ENCODE measurements around the gene SLC7A1. TPM values are rescaled to one million over a fixed set of nuclear protein-coding genes. Genes with fewer than 3 reads are reported as not detected.

SLC7A1 gene
- total RNA-seq, 2 experiments from 2014 or later: 11.3 to 12.3 TPM

- no peak overlapping the region for H3K4me3 Mint-ChIP-seq
- no peak overlapping the region for H3K27ac Mint-ChIP-seq
- DNase-seq (no peak), ATAC-seq (ENCODE audit: poor library complexity) (no peak)
- no peak for TF ChIP-seq CTCF (IDR thresholded peaks at IDR 0.05)
- Histone ChIP-seq H3K4me1 (ENCODE audit: insufficient read depth, low read length) (peaks cover 16% of the 10 kb centered on the region), H3K27ac (ENCODE audit: low read depth in 1 of 2, low read length in 2 of 2) (no peak overlapping the region), H3K27me3 (ENCODE audit: control insufficient read depth in 1 of 2, insufficient read depth in 2 of 2, low read length in 2 of 2) (no peaks in the 10 kb centered on the region), H3K36me3 (ENCODE audit: insufficient read depth, low read length) (peaks cover 3% of the 10 kb centered on the region), H3K4me3 (ENCODE audit: low read length) (no peak overlapping the region), H3K9me3 (ENCODE audit: control insufficient read depth in 1 of 2, insufficient read depth in 1 of 2, low read length in 2 of 2) (no peaks in the 10 kb centered on the region)
- ChIA-PET CTCF (no interaction called here), POLR2A (no interaction called here)
- no peaks in the 10 kb centered on the region for H3K27me3 Mint-ChIP-seq
- peaks cover 49% of the 10 kb centered on the region for H3K4me1 Mint-ChIP-seq (ENCODE audit: low read depth)
- peaks cover 5% of the 10 kb centered on the region for H3K36me3 Mint-ChIP-seq (ENCODE audit: low read depth)
- intact Hi-C loops (cut with DNase I, micrococcal nuclease): no loop called here
- H3K9me3 Mint-ChIP-seq: no peaks in the 10 kb centered on the region
Measured at GRCh38 chr13:29583073-29583785, 12.3 kb downstream of the SLC7A1 start.

GRCh38 chr13:29582171-29582570 lies 13.3 kb downstream of the SLC7A1 start:
- ChIA-PET CTCF (interaction anchor here (0.6 kb wide), 1 partner anchor 71 kb away, joined by 3 read pairs; no protein-coding TSS in a partner anchor), POLR2A (no interaction called here)
- Histone ChIP-seq H3K4me1 (ENCODE audit: insufficient read depth, low read length) (peaks cover 16% of the 10 kb centered on the region), H3K27ac (ENCODE audit: low read depth in 1 of 2, low read length in 2 of 2) (no peak overlapping the region), H3K27me3 (ENCODE audit: control insufficient read depth in 1 of 2, insufficient read depth in 2 of 2, low read length in 2 of 2) (no peaks in the 10 kb centered on the region), H3K9me3 (ENCODE audit: control insufficient read depth in 1 of 2, insufficient read depth in 1 of 2, low read length in 2 of 2) (no peaks in the 10 kb centered on the region), H3K4me3 (ENCODE audit: low read length) (no peak overlapping the region), H3K36me3 (ENCODE audit: insufficient read depth, low read length) (peaks cover 3% of the 10 kb centered on the region)
- no peaks in the 10 kb centered on the region for H3K27me3 Mint-ChIP-seq
- H3K36me3 Mint-ChIP-seq (ENCODE audit: low read depth): peaks cover 5% of the 10 kb centered on the region
- DNase-seq (no peak), ATAC-seq (ENCODE audit: poor library complexity) (no peak)
- H3K4me1 Mint-ChIP-seq (ENCODE audit: low read depth): peaks cover 45% of the 10 kb centered on the region
- no peak for TF ChIP-seq CTCF (IDR thresholded peaks at IDR 0.05)
- no peak overlapping the region for H3K4me3 Mint-ChIP-seq
- no peaks in the 10 kb centered on the region for H3K9me3 Mint-ChIP-seq
- H3K27ac Mint-ChIP-seq: no peak overlapping the region
- intact Hi-C loops (cut with DNase I, micrococcal nuclease): no loop called here

- H3K36me3 Mint-ChIP-seq (ENCODE audit: low read depth): peaks cover 5% of the 10 kb centered on the region
- POLR2A ChIA-PET: no interaction called here
- H3K27me3 Mint-ChIP-seq: no peaks in the 10 kb centered on the region
- peaks cover under 1% of the 10 kb centered on the region for H3K36me3 ChIP-seq (ENCODE audit: insufficient read depth, low read length)
- no peak overlapping the region for H3K4me3 ChIP-seq (ENCODE audit: low read length)
- peaks cover 11% of the 10 kb centered on the region for H3K4me1 ChIP-seq (ENCODE audit: insufficient read depth, low read length)
- no peaks in the 10 kb centered on the region for H3K9me3 Mint-ChIP-seq
- H3K9me3 ChIP-seq (ENCODE audit: control insufficient read depth in 1 of 2, insufficient read depth in 1 of 2, low read length in 2 of 2): no peaks in the 10 kb centered on the region
- peak overlapping the region; percentile 33 for H3K27ac Mint-ChIP-seq
- CTCF ChIA-PET: interaction anchor here (0.6 kb wide), 1 partner anchor 72 kb away, joined by 3 read pairs; no protein-coding TSS in a partner anchor
- DNase-seq (no peak), ATAC-seq (ENCODE audit: poor library complexity) (no peak)
- intact Hi-C loops (cut with DNase I, micrococcal nuclease): no loop called here
- no peak for TF ChIP-seq CTCF (IDR thresholded peaks at IDR 0.05)
- H3K4me1 Mint-ChIP-seq (ENCODE audit: low read depth): peaks cover 42% of the 10 kb centered on the region
- H3K27me3 ChIP-seq (ENCODE audit: control insufficient read depth in 1 of 2, insufficient read depth in 2 of 2, low read length in 2 of 2): no peaks in the 10 kb centered on the region
- no peak overlapping the region for H3K4me3 Mint-ChIP-seq
- H3K27ac ChIP-seq (ENCODE audit: low read depth in 1 of 2, low read length in 2 of 2): no peak overlapping the region
Measured at GRCh38 chr13:29581666-29582065, 13.8 kb downstream of the SLC7A1 start.

Measured in CD4-positive, alpha-beta T cell (primary cell).